HCT116 (cell line): ENCODE measurements around the gene R3HDM1. TPM values are rescaled to one million over a fixed set of nuclear protein-coding genes. Genes with fewer than 3 reads are reported as not detected.

Source experiments
- ATAC-seq: fragments of 200-7000 bp; cut with Tn5 transposase; 2 replicates; pipeline ENCODE4 v1.9.1; 2020; ENCODE audit warnings: mild to moderate bottlenecking, moderate library complexity
- BruUV-seq: library from RNA; stranded (reverse); fragments of 400-500 nt; replicated peaks from 2 replicates; lab custom pipeline; 2021; lab: Mats Ljungman, UMichigan
- CTCF ChIA-PET: fragments of 300-600 bp; sonication (Branson Sonifier 250); formaldehyde crosslinking; loops from one replicate; lab custom pipeline; 2021; ENCODE audit warnings: antibody characterized with exemption; lab: Charles Lee
- POLR2A ChIA-PET: fragments of 300-600, 350-600 bp; sonication (Branson Sonifier 250); formaldehyde crosslinking; loops from one replicate; lab custom pipeline; 2021; ENCODE audit warnings: antibody characterized with exemption; lab: Charles Lee
- RAD21 ChIA-PET, 2 experiments: fragments of 300-600 bp; sonication (Branson Sonifier 250); formaldehyde crosslinking; loops; one replicate each; lab custom pipeline; 2023; ENCODE audit warnings: low total read pairs in 2 of 2; ENCODE audit not compliant: uncharacterized antibody in 2 of 2, unreplicated experiment in 2 of 2, low non-redundant PET in 1 of 2; lab: Charles Lee
- DNase-seq: peaks from one replicate; pipeline ENCODE4 v3.0.0-alpha.2; 2010; ENCODE audit warnings: low read depth, low spot score
- H2AFZ ChIP-seq: fragments of 200-600 bp; shearing (Covaris generic), sonication (generic); 2 replicates; pipeline ENCODE4 v1.6.1; 2017; ENCODE audit warnings: low read depth, mixed run types, mixed read lengths, antibody characterized with exemption, low read length; ENCODE audit not compliant: poor library complexity, severe bottlenecking
- H3K27ac ChIP-seq: 2 replicates; pipeline ENCODE4 v1.5.1; 2012; ENCODE audit warnings: low read depth, low read length
- H3K27me3 ChIP-seq: fragments of 200-600 bp; sonication (generic); 2 replicates; pipeline ENCODE4 v1.6.1; 2016; ENCODE audit warnings: mixed run types, low read length, mixed read lengths; ENCODE audit not compliant: insufficient read depth
- H3K36me3 ChIP-seq, 2 experiments: fragments of 200-500 bp in 1 of 2; fragments of 200-600 bp in 1 of 2; sonication (Bioruptor generic) in 1 of 2; sonication (generic) in 1 of 2; 2 replicates each; pipeline versions ENCODE4 v1.5.1 to v1.6.1; 2014 to 2016; ENCODE audit warnings: low read length in 2 of 2, inconsistent platforms in 1 of 2, mixed read lengths in 1 of 2, mixed run types in 1 of 2; ENCODE audit not compliant: insufficient read depth in 2 of 2, control insufficient read depth in 1 of 2
- H3K4me1 ChIP-seq, 2 experiments: fragments of 200-600 bp in 1 of 2; sonication (generic) in 1 of 2; 2 replicates each; pipeline versions ENCODE4 v1.5.1 to v1.6.1; 2012 to 2017; ENCODE audit warnings: low read length in 2 of 2, inconsistent platforms in 1 of 2, mild to moderate bottlenecking in 1 of 2, mixed read lengths in 1 of 2, mixed run types in 1 of 2, moderate library complexity in 1 of 2; ENCODE audit not compliant: insufficient read depth in 2 of 2, control insufficient read depth in 1 of 2
- H3K4me2 ChIP-seq: fragments of 200-600 bp; sonication (generic); 2 replicates; pipeline ENCODE4 v1.6.1; 2017; ENCODE audit warnings: mixed run types, low read length, mixed read lengths
- H3K4me3 ChIP-seq, 2 experiments: fragments of 200-600 bp in 1 of 2; sonication (generic) in 1 of 2; replicated peaks in 1 of 2; 2 replicates each; pipeline ENCODE4 v1.5.1; 2011 to 2016; ENCODE audit warnings: low read length in 2 of 2, control low read depth in 1 of 2, low read depth in 1 of 2, mild to moderate bottlenecking in 1 of 2, mixed read lengths in 1 of 2, mixed run types in 1 of 2
- H3K79me2 ChIP-seq: fragments of 200-600 bp; sonication (generic); 2 replicates; pipeline ENCODE4 v1.6.1; 2017; ENCODE audit warnings: mild to moderate bottlenecking, mixed run types, low read length, moderate library complexity, mixed read lengths; ENCODE audit not compliant: insufficient read depth
- H3K9ac ChIP-seq: fragments of 200-600 bp; sonication (generic); 2 replicates; pipeline ENCODE4 v1.6.1; 2016; ENCODE audit warnings: low read length, mixed read lengths
- H3K9me2 ChIP-seq: fragments of 200-600 bp; sonication (generic), shearing (Covaris generic); 2 replicates; pipeline ENCODE4 v1.6.1; 2017; ENCODE audit warnings: mixed run types, mild to moderate bottlenecking, moderate library complexity; ENCODE audit not compliant: insufficient read depth
- H3K9me3 ChIP-seq, 2 experiments: fragments of 200-500 bp in 1 of 2; fragments of 200-600 bp in 1 of 2; sonication (Bioruptor generic) in 1 of 2; sonication (generic) in 1 of 2; 2 replicates each; pipeline ENCODE4 v1.6.1; 2014 to 2017; ENCODE audit warnings: low read length in 2 of 2, mixed read lengths in 2 of 2, inconsistent platforms in 1 of 2, low read depth in 1 of 2, mild to moderate bottlenecking in 1 of 2, mixed run types in 1 of 2, moderate library complexity in 1 of 2; ENCODE audit not compliant: control insufficient read depth in 1 of 2, insufficient read depth in 1 of 2
- H4K20me1 ChIP-seq: fragments of 200-600 bp; sonication (generic), shearing (Covaris generic); 2 replicates; pipeline ENCODE4 v1.6.1; 2017; ENCODE audit warnings: mixed run types, mild to moderate bottlenecking, moderate library complexity; ENCODE audit not compliant: insufficient read depth
- ATF3 ChIP-seq: IDR thresholded peaks from 2 replicates; pipeline ENCODE4 v1.6.1; 2012
- CBX3 ChIP-seq: IDR thresholded peaks from 2 replicates; pipeline ENCODE4 v1.6.1; 2012; ENCODE audit warnings: low read depth
- CEBPB ChIP-seq: IDR thresholded peaks from 2 replicates; pipeline ENCODE4 v1.6.1; 2012; ENCODE audit warnings: low read depth
- EGR1 ChIP-seq: IDR thresholded peaks from 2 replicates; pipeline ENCODE4 v1.6.1; 2012; ENCODE audit warnings: low read depth
- ELF1 ChIP-seq: IDR thresholded peaks from 2 replicates; pipeline ENCODE4 v1.6.1; 2012; ENCODE audit warnings: low read depth, borderline replicate concordance
- EZH2 ChIP-seq: fragments of 200-600 bp; sonication (generic); IDR thresholded peaks from 2 replicates; pipeline ENCODE4 v1.6.1; 2017; ENCODE audit warnings: antibody characterized with exemption, mixed run types
- EZH2phosphoT487 ChIP-seq: fragments of 200-600 bp; IDR thresholded peaks from 2 replicates; pipeline ENCODE4 v1.6.1; 2018; ENCODE audit warnings: antibody characterized with exemption, borderline replicate concordance
- FOSL1 ChIP-seq: IDR thresholded peaks from 2 replicates; pipeline ENCODE4 v1.6.1; 2012; ENCODE audit warnings: low read depth
- JUND ChIP-seq: IDR thresholded peaks from 2 replicates; pipeline ENCODE4 v1.6.1; 2012
- POLR2A ChIP-seq: IDR thresholded peaks from 2 replicates; pipeline ENCODE4 v1.7.0; 2011; ENCODE audit warnings: borderline replicate concordance; ENCODE audit not compliant: insufficient read depth, insufficient read length; ENCODE audit errors: extremely low read depth
- POLR2AphosphoS5 ChIP-seq: IDR thresholded peaks from 2 replicates; pipeline ENCODE4 v1.6.1; 2011; ENCODE audit warnings: mild to moderate bottlenecking, low read depth, low read length, moderate library complexity
- RAD21 ChIP-seq: IDR thresholded peaks from 2 replicates; pipeline ENCODE4 v1.6.1; 2012; ENCODE audit warnings: low read depth, mild to moderate bottlenecking
- REST ChIP-seq: IDR thresholded peaks from 2 replicates; pipeline ENCODE4 v1.6.1; 2012; ENCODE audit warnings: low read depth
- SIN3A ChIP-seq: IDR thresholded peaks from 2 replicates; pipeline ENCODE4 v1.6.1; 2012; ENCODE audit warnings: low read depth
- SP1 ChIP-seq: IDR thresholded peaks from 2 replicates; pipeline ENCODE4 v1.6.1; 2012; ENCODE audit warnings: low read depth
- SRF ChIP-seq: IDR thresholded peaks from 2 replicates; pipeline ENCODE4 v1.6.1; 2012; ENCODE audit warnings: low read depth
- TCF7L2 ChIP-seq: IDR thresholded peaks from 2 replicates; pipeline ENCODE4 v1.7.0; 2011; ENCODE audit warnings: borderline replicate concordance, inconsistent platforms; ENCODE audit not compliant: insufficient read depth, insufficient read length; ENCODE audit errors: extremely low read depth
- YY1 ChIP-seq: IDR thresholded peaks from 2 replicates; pipeline ENCODE4 v1.6.1; 2011; ENCODE audit warnings: low read length, low read depth, moderate library complexity, mild to moderate bottlenecking; ENCODE audit not compliant: insufficient replicate concordance; ENCODE audit errors: extremely low read depth
- ZFX ChIP-seq: fragments of 450-650 bp; IDR thresholded peaks from 2 replicates; pipeline ENCODE4 v1.6.1; 2017
- ZNF274 ChIP-seq: fragments of 200-500 bp; sonication (Bioruptor generic); IDR thresholded peaks from 2 replicates; pipeline ENCODE4 v1.6.1; 2014; ENCODE audit warnings: mild to moderate bottlenecking, low read depth, low read length, inconsistent platforms
- intact Hi-C: fragments of 100-400 bp; cut with micrococcal nuclease; formaldehyde crosslinking; loops from 2 replicates; pipeline ENCODE4 v1.10.0; 2022
- total RNA-seq: library from RNA; stranded (reverse); gene quantifications from one replicate; pipeline ENCODE4 v1.2.1, GENCODE V29; 2021; ENCODE audit not compliant: unreplicated experiment
- TF ChIP-seq, protein P1 (sequence below): IDR thresholded peaks from 2 replicates; pipeline ENCODE4 v1.6.1; 2011; ENCODE audit warnings: mild to moderate bottlenecking, low read length, moderate library complexity; ENCODE audit not compliant: insufficient replicate concordance; ENCODE audit errors: extremely low read depth
- TF ChIP-seq, protein P2 (sequence below): IDR thresholded peaks from 2 replicates; pipeline ENCODE4 v1.6.1; 2012

Gene R3HDM1
- total RNA-seq, 1 experiment from 2014 or later = 43.1 TPM

DNA sequence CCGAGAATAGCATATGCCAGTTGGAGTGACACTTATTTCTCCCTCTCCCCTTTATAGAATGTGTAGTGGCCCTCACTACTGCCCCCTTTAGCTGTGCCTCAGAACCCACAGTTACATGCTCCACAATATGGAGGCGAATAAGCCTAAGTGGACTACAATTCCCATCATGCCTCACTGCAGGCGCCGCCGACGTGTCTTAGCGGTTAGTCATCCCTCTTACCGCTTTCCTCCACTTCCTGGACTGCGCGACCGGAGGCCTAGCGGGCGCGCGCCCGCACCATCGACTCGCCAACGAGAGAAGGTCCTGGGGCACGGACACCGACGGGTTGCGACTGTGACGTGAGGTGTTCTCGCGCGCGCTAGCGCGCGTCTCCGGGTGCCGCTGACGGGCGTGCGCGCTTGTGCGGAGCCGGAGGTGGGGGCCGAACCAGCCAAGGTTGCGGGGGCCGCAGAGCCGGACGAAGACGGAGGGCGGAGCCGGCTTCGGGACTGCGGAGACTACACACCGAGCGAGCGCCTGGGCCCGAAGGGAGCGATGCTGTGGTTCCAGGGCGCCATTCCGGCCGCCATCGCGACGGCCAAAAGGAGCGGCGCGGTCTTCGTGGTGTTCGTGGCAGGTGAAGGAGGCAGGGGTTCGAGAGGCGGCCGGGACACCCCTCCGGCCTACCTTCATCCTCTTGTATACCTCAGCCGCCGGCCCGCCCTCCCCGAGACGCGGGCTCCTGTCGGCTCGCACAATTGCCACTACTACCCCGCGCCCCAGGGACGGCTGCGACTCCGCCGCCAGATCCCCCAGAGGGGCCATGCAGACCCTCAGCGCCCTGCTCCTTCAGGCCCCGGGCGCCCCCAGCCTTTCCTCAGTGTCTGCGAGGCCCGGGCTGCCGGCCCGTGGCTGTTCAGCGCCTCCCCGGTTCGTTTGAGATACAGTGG lies 210.4 kb downstream of the R3HDM1 start, which contains the start of gene UBXN4:
Gene UBXN4 (plus strand): TSS at position 461 of the 930 bp plus-strand sequence. CDS start 75 bp downstream, at position 536.
- BruUV-seq = no TSS peak
- intact Hi-C loops = no loop called here
- TF ChIP-seq EZH2phosphoT487 (no peak), ZNF274 (no peak), JUND (peak; percentile 53), REST (no peak), ATF3 (no peak), SIN3A (peak; percentile 62; the same call in 1 of the 2 replicates), TCF7L2 (no peak), EGR1 (peak; percentile 86), POLR2A (peak; percentile 61), ZFX (peak; percentile 98), EZH2 (no peak), FOSL1 (peak; percentile 80), CBX3 (peak; percentile 99), ELF1 (peak; percentile 96), YY1 (peak; percentile 91), CEBPB (no peak), SP1 (peak; percentile 63), RAD21 (no peak), SRF (peak; percentile 70; the same call in 1 of the 2 replicates), POLR2AphosphoS5 (peak; percentile 95)
- TF ChIP-seq, protein P1, sequence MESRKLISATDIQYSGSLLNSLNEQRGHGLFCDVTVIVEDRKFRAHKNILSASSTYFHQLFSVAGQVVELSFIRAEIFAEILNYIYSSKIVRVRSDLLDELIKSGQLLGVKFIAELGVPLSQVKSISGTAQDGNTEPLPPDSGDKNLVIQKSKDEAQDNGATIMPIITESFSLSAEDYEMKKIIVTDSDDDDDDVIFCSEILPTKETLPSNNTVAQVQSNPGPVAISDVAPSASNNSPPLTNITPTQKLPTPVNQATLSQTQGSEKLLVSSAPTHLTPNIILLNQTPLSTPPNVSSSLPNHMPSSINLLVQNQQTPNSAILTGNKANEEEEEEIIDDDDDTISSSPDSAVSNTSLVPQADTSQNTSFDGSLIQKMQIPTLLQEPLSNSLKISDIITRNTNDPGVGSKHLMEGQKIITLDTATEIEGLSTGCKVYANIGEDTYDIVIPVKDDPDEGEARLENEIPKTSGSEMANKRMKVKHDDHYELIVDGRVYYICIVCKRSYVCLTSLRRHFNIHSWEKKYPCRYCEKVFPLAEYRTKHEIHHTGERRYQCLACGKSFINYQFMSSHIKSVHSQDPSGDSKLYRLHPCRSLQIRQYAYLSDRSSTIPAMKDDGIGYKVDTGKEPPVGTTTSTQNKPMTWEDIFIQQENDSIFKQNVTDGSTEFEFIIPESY = peak; percentile 86
- TF ChIP-seq, protein P2, sequence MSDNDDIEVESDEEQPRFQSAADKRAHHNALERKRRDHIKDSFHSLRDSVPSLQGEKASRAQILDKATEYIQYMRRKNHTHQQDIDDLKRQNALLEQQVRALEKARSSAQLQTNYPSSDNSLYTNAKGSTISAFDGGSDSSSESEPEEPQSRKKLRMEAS = peak; percentile 66

More for the DNA sequence above, 210.4 kb downstream of the R3HDM1 start, which contains the start of gene UBXN4:
- ChIA-PET RAD21 (interaction anchor here in 1 of 2 experiments (0.7 kb wide), 1 partner anchor 647 kb away, joined by 8 read pairs; no protein-coding TSS in a partner anchor), CTCF (interaction anchor here (0.6 to 0.7 kb wide), 4 partner anchors 9 to 732 kb away, joined by 3 read pairs; no protein-coding TSS in a partner anchor), POLR2A (no interaction called here)
- Histone ChIP-seq H3K9me3 (no peaks in the 10 kb centered on the region), H3K4me2 (peak within 1 kb of the TSS; percentile 86), H3K27me3 (no peaks in the 10 kb centered on the region), H3K9me2 (no peaks in the 10 kb centered on the region), H4K20me1 (no peaks in the 10 kb centered on the region), H3K36me3 (no peaks in the 10 kb centered on the region; a peak in 2 of 4 replicates), H3K4me3 (peak within 1 kb of the TSS; percentile 87 to 95), H3K27ac (peak within 1 kb of the TSS; percentile 92), H3K9ac (peak within 1 kb of the TSS; percentile 95), H3K79me2 (peaks cover 49% of the 10 kb centered on the region), H2AFZ (peak within 1 kb of the TSS; percentile 92), H3K4me1 (peaks cover 6 to 18% of the 10 kb centered on the region in 2 experiments; a peak in 3 of 4 replicates)
- ATAC-seq = peak; percentile 94
- DNase-seq = peak; percentile 98
